ENCODE results near the gene ZNF579. TPM values are rescaled to one million over a fixed set of nuclear protein-coding genes. Genes with fewer than 3 reads are reported as not detected.

The ZNF579 gene
- total and polyA plus RNA-seq, 2 of the 8 experiments (the other 6 are each of a cell fraction or from before 2014, with no cell fraction given) = 10.0 to 18.9 TPM

DNA sequence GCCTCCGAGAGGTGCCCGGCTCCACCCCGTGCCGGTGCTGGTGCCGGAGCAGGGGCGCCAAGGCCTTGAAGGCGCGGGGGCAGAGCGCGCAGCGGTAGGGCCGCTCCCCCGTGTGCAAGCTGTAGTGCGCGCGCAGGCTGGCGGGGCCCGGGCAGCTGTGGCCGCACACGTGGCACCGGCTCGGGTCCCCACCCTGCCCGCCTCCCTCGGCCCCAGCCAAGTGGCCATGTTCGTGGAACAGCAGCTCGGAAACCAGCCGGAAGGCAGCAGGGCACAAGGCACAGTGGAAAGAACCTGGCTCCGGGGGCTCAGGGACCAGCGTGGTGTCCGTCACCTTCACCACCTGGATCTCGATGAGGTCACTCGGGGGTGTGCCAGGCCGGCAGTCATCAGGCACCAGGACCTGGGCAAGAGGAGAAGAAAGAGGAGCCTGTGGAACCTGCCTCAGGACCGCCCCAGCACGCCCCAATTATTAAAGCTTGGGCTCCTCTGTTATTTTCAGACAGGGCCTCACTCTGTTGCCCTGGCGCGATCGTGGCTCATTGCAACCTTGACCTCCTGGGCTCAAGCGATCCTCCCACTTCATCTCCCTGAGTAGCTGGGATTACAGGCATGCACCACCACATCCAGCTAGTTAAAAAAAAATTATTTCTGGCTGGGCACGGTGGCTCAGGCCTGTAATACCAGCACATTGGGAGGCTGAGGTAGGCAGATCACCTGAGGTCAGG lies 41.8 kb upstream of the ZNF579 start (continued):
- no peak for TF ChIP-seq BCL11A (IDR thresholded peaks at IDR 0.05; ENCODE audit: low read depth in 2 of 2, low read length in 2 of 2)
- no peak for TF ChIP-seq JUND (IDR thresholded peaks at IDR 0.05; ENCODE audit: low read length)
- no peak for TF ChIP-seq SP4 (IDR thresholded peaks at IDR 0.05; ENCODE audit: low read length)
- no peak for TF ChIP-seq GABPA (IDR thresholded peaks at IDR 0.05; ENCODE audit: borderline replicate concordance, insufficient read depth, low read length)

All from H1 (cell line).